Astrocyte (in vitro differentiated cells and primary cell): ENCODE results near the gene TSPEAR.

ENCODE experiments used
- CTCF ChIP-seq: IDR thresholded peaks from 2 replicates; pipeline ENCODE4 v1.5.1; 2011; ENCODE audit warnings: low read depth, mild to moderate bottlenecking, inconsistent platforms, low read length, moderate library complexity; ENCODE audit not compliant: insufficient read depth
- EZH2 ChIP-seq: IDR thresholded peaks from 2 replicates; pipeline ENCODE4 v1.6.1; 2012; ENCODE audit warnings: mild to moderate bottlenecking, low read length, inconsistent platforms; ENCODE audit not compliant: insufficient read depth

- no peak for TF ChIP-seq CTCF
- TF ChIP-seq EZH2, result no peak
Measured at GRCh38 chr21:44751799-44752636, 40.6 kb upstream of the TSPEAR start.
